IgD-negative memory B cell (primary cell): ENCODE data around the gene RMND5B. TPM values are rescaled to one million over a fixed set of nuclear protein-coding genes. Genes with fewer than 3 reads are reported as not detected.

Experiments
- H3K27ac Mint-ChIP-seq, 3 donors: one replicate each; pipeline ENCODE4 v1.8.0; 2020 to 2022; ENCODE audit warnings: mild to moderate bottlenecking in 3 of 3, mixed read lengths in 3 of 3, moderate library complexity in 1 of 3
- H3K27me3 Mint-ChIP-seq: one replicate; pipeline ENCODE4 v1.8.0; 2021; ENCODE audit warnings: mixed read lengths
- H3K36me3 Mint-ChIP-seq: one replicate; pipeline ENCODE4 v1.8.0; 2020; ENCODE audit warnings: mild to moderate bottlenecking, mixed read lengths
- H3K4me1 Mint-ChIP-seq, 3 donors: one replicate each; pipeline ENCODE4 v1.8.0; 2020 to 2022; ENCODE audit warnings: mixed read lengths in 3 of 3, mild to moderate bottlenecking in 1 of 3
- H3K4me3 Mint-ChIP-seq, 4 donors: one replicate each; pipeline ENCODE4 v1.8.0; 2020 to 2022; ENCODE audit warnings: mild to moderate bottlenecking in 4 of 4, mixed read lengths in 4 of 4, moderate library complexity in 3 of 4
- H3K9me3 Mint-ChIP-seq, 3 donors: one replicate each; pipeline ENCODE4 v1.8.0; 2020 to 2021; ENCODE audit warnings: mixed read lengths in 3 of 3, mild to moderate bottlenecking in 1 of 3
- polyA plus RNA-seq: library from polyadenylated mRNA; unstranded; fragments of 300-500 nt; fragmentation: Illumina TruSeq; gene quantifications from one replicate; pipeline ENCODE4 v1.2.3, GENCODE V29; 2021

Gene RMND5B
- polyA plus RNA-seq, 1 donor from 2014 or later = 43.0 TPM

DNA sequence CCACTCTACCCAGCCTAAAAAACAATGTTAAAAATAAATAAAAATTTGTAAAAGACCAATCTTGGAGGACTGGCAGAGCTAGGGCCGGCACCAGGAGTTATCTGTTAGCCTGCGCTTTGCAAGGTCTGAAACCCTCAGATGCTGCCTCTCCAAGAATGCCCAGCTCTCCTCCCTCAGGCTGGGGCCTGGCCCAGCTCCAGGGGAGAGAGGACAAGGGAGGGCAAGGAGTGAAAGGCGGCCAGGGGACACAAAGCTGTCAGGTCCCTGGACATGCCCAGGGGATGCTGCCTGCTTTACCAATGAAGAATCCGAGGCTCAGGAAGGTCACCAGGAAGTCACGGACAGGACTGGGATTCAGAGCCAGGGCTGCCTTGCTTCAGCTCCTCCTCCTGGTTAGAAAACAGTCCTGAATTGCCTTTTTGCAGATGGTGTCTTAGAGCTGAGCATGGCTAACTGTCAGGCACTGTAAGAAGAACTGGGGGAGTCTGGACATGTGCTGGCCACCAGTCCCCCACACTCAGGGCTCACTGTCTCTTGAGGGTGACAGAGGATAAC lies 23.0 kb upstream of the RMND5B start:
- no peaks in the 10 kb centered on the region for H3K9me3 Mint-ChIP-seq
- H3K4me1 Mint-ChIP-seq = peaks cover 13 to 34% (median 24%) of the 10 kb centered on the region in 3 donors
- no peaks in the 10 kb centered on the region for H3K27me3 Mint-ChIP-seq
- no peak overlapping the region for H3K4me3 Mint-ChIP-seq
- H3K27ac Mint-ChIP-seq = peak overlapping the region in 1 of 3 donors; percentile 27
- H3K36me3 Mint-ChIP-seq = no peaks in the 10 kb centered on the region

DNA sequence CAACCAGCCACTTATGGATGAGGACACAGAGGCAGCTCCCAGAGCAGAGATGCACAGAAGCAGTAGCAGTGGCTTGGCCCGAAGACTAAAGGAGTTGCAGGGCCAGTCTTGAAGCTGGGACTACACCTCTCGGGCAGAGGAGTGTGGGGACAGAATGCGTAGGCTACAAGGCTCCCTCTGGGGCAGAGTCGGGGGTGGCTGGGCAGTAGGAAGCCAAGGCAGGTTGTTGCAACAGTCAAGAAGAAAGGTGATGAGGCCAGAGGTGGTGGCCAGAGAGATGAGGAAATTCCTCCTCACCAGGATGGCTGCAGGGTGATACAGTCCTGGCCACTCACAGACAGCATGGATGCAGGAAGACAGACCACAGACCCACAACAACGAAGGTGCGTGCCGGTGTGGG lies 22.4 kb upstream of the RMND5B start:
- Mint-ChIP-seq H3K4me3 (peak overlapping the region in 2 of 4 donors; percentile 54 to 82), H3K4me1 (peaks cover 14 to 34% (median 26%) of the 10 kb centered on the region in 3 donors), H3K27ac (peak overlapping the region in 2 of 3 donors; percentile 27 to 58), H3K36me3 (no peaks in the 10 kb centered on the region), H3K9me3 (no peaks in the 10 kb centered on the region), H3K27me3 (no peaks in the 10 kb centered on the region)

DNA sequence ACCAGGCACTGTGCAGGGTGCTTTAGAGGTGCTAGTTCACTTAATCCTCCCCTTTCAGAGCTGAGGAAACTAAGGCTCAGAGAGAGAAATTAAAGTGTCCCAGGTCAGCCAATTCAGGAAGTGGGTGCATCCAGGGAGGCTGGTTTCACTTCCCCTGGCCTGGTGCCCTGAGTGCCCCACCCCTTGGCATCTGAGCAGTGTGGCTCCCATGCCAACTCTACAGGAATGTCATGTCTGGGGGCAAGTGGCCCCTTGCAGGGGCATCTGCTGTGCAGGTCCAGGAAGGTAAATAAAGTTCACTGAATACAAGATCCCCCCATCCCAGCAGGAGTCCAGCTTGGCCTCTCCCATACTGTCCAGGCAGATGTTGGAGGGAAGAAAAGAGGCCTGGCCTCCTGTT lies 21.8 kb upstream of the RMND5B start:
- Mint-ChIP-seq H3K9me3 (no peaks in the 10 kb centered on the region), H3K4me3 (peak overlapping the region in 2 of 4 donors; percentile 33 to 56), H3K36me3 (no peaks in the 10 kb centered on the region), H3K27me3 (no peaks in the 10 kb centered on the region), H3K27ac (peak overlapping the region in 2 of 3 donors; percentile 27 to 58), H3K4me1 (peaks cover 10 to 34% (median 25%) of the 10 kb centered on the region in 3 donors)

DNA sequence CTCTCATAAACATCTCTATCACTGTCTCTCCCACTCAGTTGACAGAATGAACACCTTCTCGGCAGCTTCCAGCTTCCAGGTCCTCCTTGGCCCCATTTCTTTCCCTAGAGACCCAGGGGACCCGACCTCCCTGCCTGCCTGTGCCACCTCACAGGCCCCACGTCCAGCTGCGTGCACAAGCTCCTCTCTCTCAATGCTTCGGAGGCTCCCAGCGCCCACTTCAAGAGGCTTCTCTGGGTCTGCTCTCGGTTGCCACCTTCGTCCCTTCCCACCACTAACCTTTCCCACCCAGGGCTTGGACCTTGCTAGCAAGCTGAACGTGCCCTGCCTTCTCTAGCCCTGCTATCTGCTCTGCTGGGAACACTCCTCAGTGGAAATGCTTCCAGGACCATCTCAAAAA lies 20.3 kb upstream of the RMND5B start:
- Mint-ChIP-seq H3K27ac (peak overlapping the region in 1 of 3 donors; percentile 74), H3K9me3 (no peaks in the 10 kb centered on the region), H3K27me3 (no peaks in the 10 kb centered on the region), H3K36me3 (no peaks in the 10 kb centered on the region), H3K4me1 (peaks cover 16 to 40% (median 28%) of the 10 kb centered on the region in 3 donors), H3K4me3 (peak overlapping the region in 2 of 4 donors; percentile 31 to 69)

DNA sequence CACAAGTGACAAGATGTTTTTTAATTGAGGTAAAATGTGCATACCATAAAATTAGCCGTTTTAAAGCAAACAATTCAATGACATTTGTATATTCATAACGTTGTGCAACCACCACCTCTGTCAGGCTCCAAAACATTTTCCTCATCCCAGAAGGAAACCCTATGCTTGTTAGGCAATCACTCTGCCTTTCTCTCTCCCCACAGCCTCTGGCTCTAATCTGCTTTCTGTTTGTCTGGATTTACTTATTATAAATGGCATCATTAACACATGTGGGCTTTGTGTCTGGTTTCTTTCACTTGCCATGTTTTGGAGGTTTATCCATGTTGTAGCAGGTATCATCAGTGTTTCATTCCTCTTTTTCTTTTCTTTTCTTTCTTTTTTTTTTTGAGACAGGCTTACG lies 18.9 kb upstream of the RMND5B start:
- H3K27ac Mint-ChIP-seq = peak overlapping the region in 1 of 3 donors; percentile 87
- peaks cover 23 to 41% (median 33%) of the 10 kb centered on the region in 3 donors for H3K4me1 Mint-ChIP-seq
- no peaks in the 10 kb centered on the region for H3K9me3 Mint-ChIP-seq
- no peaks in the 10 kb centered on the region for H3K27me3 Mint-ChIP-seq
- peak overlapping the region in 2 of 4 donors; percentile 68 to 92 for H3K4me3 Mint-ChIP-seq
- no peaks in the 10 kb centered on the region for H3K36me3 Mint-ChIP-seq

DNA sequence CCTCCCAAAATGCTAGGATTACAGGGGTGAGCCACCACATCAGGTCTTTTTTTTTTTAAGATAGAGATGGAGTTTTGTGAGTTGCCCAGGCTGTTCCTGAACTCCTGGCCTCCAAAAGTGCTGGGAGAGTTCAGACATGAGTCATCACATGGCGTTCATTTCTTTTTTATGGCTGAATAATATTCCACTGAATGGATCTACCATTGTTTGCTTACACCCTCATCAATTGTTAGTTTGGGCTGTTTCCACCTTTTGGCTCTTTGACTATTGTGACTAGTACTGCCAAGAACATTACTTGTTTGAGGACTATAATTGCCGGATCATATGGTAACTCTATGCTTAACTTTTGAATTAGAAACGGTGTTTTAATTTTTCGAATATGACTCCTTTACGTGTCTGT lies 18.3 kb upstream of the RMND5B start:
- Mint-ChIP-seq H3K36me3 (no peaks in the 10 kb centered on the region), H3K4me3 (peak overlapping the region; percentile 85 to 95 (median 92)), H3K27me3 (no peaks in the 10 kb centered on the region), H3K27ac (peak overlapping the region; percentile 87 to 91 (median 90)), H3K9me3 (no peaks in the 10 kb centered on the region), H3K4me1 (peaks cover 23 to 41% (median 35%) of the 10 kb centered on the region in 3 donors)

DNA sequence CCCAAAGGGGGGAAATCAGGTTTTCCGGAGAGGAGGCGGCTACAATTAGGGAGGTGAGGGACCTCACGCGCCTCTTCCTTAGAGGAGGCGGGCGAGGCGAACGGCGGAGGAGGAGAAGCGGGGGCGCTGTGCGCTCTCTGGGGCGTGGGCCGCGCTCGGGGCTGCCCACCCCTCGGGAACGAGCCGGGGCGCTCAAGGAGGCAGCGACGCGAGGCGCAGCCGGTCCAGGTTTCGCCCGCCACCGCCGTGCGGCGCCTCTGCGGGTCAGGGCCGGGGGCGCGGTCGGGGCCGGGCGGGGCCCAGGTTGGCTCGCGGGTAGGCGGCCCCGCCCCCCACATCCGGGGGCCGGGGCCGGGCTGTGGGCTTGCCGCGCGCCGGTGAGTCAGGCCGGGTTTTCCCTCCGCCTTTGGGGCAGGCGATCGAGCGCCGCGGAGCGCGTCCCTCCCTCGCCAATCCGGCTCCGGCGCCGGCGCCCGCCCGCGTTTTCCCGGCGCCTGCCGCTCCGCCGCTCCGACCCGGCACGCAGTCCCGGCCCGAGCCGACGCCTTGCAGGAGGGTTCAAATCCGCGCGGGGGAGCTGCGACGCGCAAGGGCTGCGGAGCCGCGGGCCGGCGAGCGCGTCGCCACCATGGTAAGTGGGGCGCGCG lies 17.6 kb upstream of the RMND5B start, which contains the start of gene N4BP3:
TSS of gene N4BP3 (plus strand) at position 392 of the 647 bp plus-strand sequence. CDS start 6,052 bp downstream, outside the sequence.
- H3K4me1 Mint-ChIP-seq = peaks cover 23 to 39% (median 33%) of the 10 kb centered on the region in 3 donors

DNA sequence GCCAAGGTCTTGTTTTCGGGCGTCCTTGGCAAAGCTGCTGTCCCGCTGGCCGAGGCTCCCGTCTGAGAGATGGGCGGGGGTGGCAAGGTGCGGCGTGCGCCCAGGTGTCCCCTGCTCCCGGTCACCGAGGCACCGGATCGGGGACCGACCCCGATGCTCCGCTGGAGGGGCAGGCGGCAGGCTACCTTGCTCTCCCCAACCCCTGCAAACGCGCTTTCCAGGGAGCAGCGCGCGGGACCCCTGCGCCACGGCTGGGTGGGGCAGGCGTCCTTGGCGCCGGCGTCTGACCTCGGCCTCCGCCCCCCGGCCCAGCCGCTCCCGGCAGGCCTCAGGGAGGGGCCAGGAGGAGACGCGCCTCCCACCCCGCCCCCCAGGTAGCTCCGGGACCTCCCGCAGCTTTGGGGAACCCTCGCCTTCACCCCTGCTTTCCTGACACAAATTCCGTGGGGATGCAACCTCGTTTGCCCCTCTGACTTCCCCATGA lies 16.9 kb upstream of the RMND5B start:
- Mint-ChIP-seq H3K27ac (peak overlapping the region; percentile 90 to 99 (median 97)), H3K9me3 (no peaks in the 10 kb centered on the region), H3K36me3 (no peaks in the 10 kb centered on the region), H3K4me1 (peaks cover 23 to 36% (median 27%) of the 10 kb centered on the region in 3 donors), H3K27me3 (peaks cover 1% of the 10 kb centered on the region), H3K4me3 (peak overlapping the region; percentile 80 to 98 (median 93))

More for the DNA sequence above, 17.6 kb upstream of the RMND5B start, which contains the start of gene N4BP3:
- peak within 1 kb of the TSS; percentile 90 to 98 (median 94) for H3K4me3 Mint-ChIP-seq
- peak within 1 kb of the TSS; percentile 90 to 99 (median 97) for H3K27ac Mint-ChIP-seq
- H3K27me3 Mint-ChIP-seq = no peaks in the 10 kb centered on the region
- H3K36me3 Mint-ChIP-seq = no peaks in the 10 kb centered on the region
- no peaks in the 10 kb centered on the region for H3K9me3 Mint-ChIP-seq

DNA sequence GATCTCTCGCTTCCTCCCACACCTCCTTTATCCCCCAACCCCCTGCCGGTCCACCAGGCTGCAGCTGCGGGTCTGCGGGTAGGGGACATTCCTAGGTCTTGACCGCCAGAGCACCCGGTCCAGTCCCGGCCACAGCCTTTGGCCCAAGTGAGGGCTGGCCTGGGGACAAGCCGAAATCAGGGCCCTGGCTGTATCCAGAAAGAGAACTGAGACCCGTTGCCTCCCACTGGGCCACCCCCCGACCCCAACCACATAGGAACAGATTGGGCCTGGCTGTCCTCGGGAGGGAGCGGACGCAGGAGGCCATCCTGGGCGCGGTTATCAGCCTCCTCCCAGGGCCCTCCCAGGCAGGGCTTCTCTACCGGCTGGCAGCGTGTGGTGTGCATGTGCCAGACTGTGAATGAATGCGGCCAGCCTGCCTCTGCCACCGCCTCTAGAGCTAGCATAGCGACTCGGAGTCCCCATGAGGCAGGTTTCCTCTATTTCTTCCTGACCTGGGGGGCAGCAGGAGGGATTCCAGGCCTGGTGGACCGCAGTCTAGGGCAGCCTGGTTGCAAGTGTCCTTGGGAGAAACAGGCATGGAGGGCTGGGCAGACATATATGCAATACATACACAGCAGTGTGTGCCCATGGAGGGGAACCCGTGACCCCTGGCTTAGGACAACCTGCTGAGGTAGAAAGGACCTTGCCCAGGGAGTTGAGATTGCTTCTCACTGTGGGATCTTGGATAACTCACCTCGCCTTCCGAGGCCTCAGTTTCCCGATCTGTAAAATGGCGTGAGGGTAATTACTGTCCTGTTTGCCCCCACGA lies 16.3 kb upstream of the RMND5B start:
- Mint-ChIP-seq H3K4me3 (peak overlapping the region; percentile 80 to 98 (median 93)), H3K9me3 (no peaks in the 10 kb centered on the region), H3K36me3 (no peaks in the 10 kb centered on the region), H3K4me1 (peaks cover 23 to 37% (median 30%) of the 10 kb centered on the region in 3 donors), H3K27me3 (peaks cover 2% of the 10 kb centered on the region), H3K27ac (peak overlapping the region; percentile 90 to 99 (median 97))

DNA sequence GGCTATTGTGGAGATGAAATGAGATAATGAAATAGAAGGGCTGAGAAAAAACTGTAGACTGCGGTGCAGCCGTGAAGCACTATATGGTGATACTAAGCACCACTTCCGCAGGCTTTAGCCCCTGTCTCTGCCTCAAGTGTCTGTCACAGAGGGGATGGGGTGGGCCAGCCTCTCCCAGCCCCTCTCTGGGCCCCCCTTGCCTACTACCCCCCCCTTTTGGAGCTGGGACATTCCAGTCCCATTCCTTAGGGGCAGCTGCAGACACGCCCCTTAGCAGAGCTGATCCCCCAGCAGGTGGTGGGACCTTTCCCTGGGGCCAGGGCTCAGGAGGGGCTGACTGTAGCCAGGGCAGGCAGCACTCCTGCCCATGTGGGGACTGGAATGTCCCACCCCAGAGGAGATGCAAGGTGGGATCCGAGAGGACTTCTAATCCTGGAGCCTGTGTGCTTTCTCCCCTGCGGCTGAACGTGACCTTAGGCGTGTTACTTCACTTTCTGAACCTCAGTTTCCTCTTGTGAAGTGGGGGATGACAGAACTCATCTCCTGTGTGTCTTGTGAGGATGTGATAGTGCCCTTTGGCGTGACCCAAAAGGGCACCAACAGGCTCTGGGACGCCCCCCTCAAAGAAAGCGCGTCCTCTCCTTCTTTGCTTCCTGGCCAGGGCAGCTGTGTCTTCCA lies 15.5 kb upstream of the RMND5B start:
- H3K36me3 Mint-ChIP-seq = no peaks in the 10 kb centered on the region
- peaks cover 2% of the 10 kb centered on the region for H3K27me3 Mint-ChIP-seq
- H3K4me3 Mint-ChIP-seq = peak overlapping the region; percentile 80 to 98 (median 93)
- peaks cover 23 to 36% (median 32%) of the 10 kb centered on the region in 3 donors for H3K4me1 Mint-ChIP-seq
- peak overlapping the region; percentile 90 to 99 (median 97) for H3K27ac Mint-ChIP-seq
- no peaks in the 10 kb centered on the region for H3K9me3 Mint-ChIP-seq

DNA sequence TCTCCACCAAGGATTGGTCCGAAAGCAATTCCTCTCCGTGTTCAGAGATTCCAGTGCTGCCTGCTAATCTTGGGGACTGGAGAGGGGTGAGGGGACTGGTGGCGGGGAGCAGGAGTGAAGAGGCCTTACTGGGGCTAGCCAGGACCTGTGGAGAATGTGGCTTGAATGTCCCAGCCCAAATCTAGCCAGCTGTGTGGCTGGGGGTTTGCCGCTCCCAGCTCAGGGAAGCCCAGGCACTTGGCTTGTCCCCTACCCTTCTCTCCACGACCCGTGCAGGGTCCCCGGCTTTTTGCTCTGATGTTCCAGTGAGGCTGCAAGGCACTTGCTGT lies 15.0 kb upstream of the RMND5B start:
- Mint-ChIP-seq H3K27ac (peak overlapping the region; percentile 90 to 99 (median 97)), H3K9me3 (no peaks in the 10 kb centered on the region), H3K4me1 (peaks cover 25 to 33% (median 32%) of the 10 kb centered on the region in 3 donors), H3K4me3 (peak overlapping the region; percentile 80 to 98 (median 93)), H3K27me3 (peaks cover 3% of the 10 kb centered on the region), H3K36me3 (peaks cover 1% of the 10 kb centered on the region)

DNA sequence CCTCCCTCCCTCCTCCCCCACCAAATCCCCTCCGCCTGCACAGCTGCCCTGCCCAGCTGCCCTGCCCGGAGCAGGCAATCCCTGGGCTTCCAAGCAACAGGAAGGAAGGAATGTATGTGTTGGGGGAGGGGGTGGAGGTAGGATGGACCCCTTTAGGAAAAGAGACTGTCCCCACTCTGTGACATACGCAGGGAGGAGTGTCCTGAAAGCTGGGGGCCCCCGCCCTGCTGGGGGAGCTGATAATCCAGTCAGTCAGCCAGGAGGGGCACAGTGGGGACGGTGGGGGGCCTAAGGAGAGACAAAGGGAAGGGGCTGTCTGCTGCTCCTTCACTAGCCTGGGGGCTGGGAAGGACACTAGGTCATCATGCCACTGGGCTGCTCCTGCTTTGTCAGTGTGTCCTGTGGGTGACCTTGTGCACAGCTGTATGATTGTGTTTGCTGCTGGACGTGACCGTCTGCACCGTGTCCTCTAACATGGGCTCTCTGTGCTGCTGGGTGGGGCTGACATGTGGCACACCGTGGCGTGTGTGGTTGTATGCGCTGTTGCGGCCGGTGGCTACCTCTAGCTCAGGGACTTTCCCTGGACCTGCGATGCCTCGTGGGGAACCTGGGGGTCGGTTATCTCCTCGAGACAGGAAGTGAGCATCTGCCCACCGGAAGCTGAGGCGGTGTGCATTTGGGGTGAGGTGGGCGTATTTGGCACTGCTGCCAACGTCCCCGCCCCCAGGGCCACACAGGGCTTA lies 14.5 kb upstream of the RMND5B start:
- Mint-ChIP-seq H3K36me3 (peaks cover 2% of the 10 kb centered on the region), H3K4me1 (peaks cover 30 to 36% (median 31%) of the 10 kb centered on the region in 3 donors), H3K4me3 (peak overlapping the region; percentile 80 to 96 (median 92)), H3K27me3 (peaks cover 4% of the 10 kb centered on the region), H3K9me3 (no peaks in the 10 kb centered on the region), H3K27ac (peak overlapping the region; percentile 90 to 99 (median 97))

DNA sequence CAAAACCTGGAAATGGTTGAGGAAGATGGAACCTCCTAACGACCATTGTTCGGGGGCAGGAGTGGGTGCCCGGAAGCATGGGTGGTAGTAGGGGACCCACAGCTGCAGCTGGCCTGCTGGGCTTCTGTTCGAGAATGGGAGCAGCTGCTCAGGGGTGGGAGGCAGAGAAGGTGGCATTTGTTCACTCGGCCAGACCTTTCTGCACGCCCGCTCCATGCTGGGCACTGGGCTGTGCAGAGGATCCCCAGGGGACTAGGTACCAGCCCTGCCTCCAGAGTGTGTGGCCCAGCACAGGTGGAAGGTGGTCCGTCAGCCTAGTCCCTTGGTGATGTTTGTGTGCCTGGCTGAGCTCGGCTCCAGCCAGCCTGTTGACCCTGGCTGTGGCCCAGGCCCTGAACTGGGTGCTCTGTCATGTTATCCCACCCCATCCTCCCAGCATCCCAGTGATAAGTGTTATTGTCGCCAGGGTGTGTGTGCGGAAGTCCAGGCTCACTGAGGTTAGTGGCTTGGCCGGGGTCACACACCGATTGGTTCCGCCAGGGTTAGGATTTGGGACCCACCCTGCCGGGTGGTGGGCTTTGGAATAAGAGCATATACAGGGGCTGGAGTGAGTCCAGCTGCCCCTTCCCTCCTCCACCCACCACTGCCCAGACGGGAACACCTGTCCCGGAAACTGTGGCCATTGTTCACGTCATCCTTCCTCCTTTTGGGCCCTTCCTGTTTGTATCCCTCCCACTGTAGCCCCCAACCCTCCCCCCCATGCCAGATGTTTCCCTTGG lies 12.7 kb upstream of the RMND5B start:
- Mint-ChIP-seq H3K9me3 (no peaks in the 10 kb centered on the region), H3K27me3 (peaks cover 4% of the 10 kb centered on the region), H3K27ac (peak overlapping the region; percentile 80 to 96 (median 90)), H3K36me3 (peaks cover 2% of the 10 kb centered on the region), H3K4me1 (peaks cover 23 to 30% (median 29%) of the 10 kb centered on the region in 3 donors), H3K4me3 (peak overlapping the region; percentile 71 to 96 (median 80))
